Astrocyte (in vitro differentiated cells and primary cell): Measurements from ENCODE around the gene KCNQ1. TPM values are rescaled to one million over a fixed set of nuclear protein-coding genes. Genes with fewer than 3 reads are reported as not detected.

Experiments used
- DNase-seq: peaks from one replicate; pipeline ENCODE4 v3.0.0-alpha.2; 2010; ENCODE audit warnings: low read depth
- FAIRE-seq: peaks from 2 replicates; lab custom pipeline; 2011; peaks lifted over from hg19 to GRCh38; lab: Jason Lieb, UNC
- H2AFZ ChIP-seq: 2 replicates; pipeline ENCODE4 v1.6.0; 2012; ENCODE audit warnings: low read depth, low read length, inconsistent platforms
- H3K27ac ChIP-seq: 2 replicates; pipeline ENCODE4 v1.5.1; 2011; ENCODE audit warnings: low read depth, low read length, inconsistent platforms
- H3K27me3 ChIP-seq: 2 replicates; pipeline ENCODE4 v1.6.0; 2011; ENCODE audit warnings: low read length, inconsistent platforms; ENCODE audit not compliant: insufficient read depth
- H3K36me3 ChIP-seq: 2 replicates; pipeline ENCODE4 v1.5.1; 2011; ENCODE audit warnings: low read length, inconsistent platforms; ENCODE audit not compliant: insufficient read depth
- H3K4me1 ChIP-seq: 2 replicates; pipeline ENCODE4 v1.5.1; 2011; ENCODE audit warnings: low read length, inconsistent platforms; ENCODE audit not compliant: insufficient read depth
- H3K4me2 ChIP-seq: 2 replicates; pipeline ENCODE4 v1.6.0; 2012; ENCODE audit warnings: low read length, inconsistent platforms
- H3K4me3 ChIP-seq: 2 replicates; pipeline ENCODE4 v1.5.1; 2011; ENCODE audit warnings: low read depth, mild to moderate bottlenecking, low read length, inconsistent platforms; ENCODE audit not compliant: insufficient read depth
- H3K79me2 ChIP-seq: 2 replicates; pipeline ENCODE4 v1.6.0; 2012; ENCODE audit warnings: mild to moderate bottlenecking, low read length, inconsistent platforms; ENCODE audit not compliant: insufficient read depth
- H3K9ac ChIP-seq: 2 replicates; pipeline ENCODE4 v1.6.0; 2012; ENCODE audit warnings: mild to moderate bottlenecking, low read length, inconsistent platforms
- H3K9me3 ChIP-seq: 2 replicates; pipeline ENCODE4 v1.5.1; 2012; ENCODE audit warnings: low read depth, mild to moderate bottlenecking, low read length, inconsistent platforms; ENCODE audit not compliant: insufficient read depth
- H4K20me1 ChIP-seq: 2 replicates; pipeline ENCODE4 v1.6.0; 2012; ENCODE audit warnings: low read length, inconsistent platforms; ENCODE audit not compliant: insufficient read depth
- H3K27ac Mint-ChIP-seq: one replicate; pipeline ENCODE4 v1.8.0; 2021; ENCODE audit warnings: mild to moderate bottlenecking, mixed read lengths; ENCODE audit not compliant: unreplicated experiment
- H3K27me3 Mint-ChIP-seq: one replicate; pipeline ENCODE4 v1.8.0; 2021; ENCODE audit warnings: low read depth, mixed read lengths; ENCODE audit not compliant: unreplicated experiment
- H3K36me3 Mint-ChIP-seq: one replicate; pipeline ENCODE4 v1.8.0; 2021; ENCODE audit warnings: low read depth, mixed read lengths; ENCODE audit not compliant: unreplicated experiment
- H3K4me1 Mint-ChIP-seq: one replicate; pipeline ENCODE4 v1.8.0; 2021; ENCODE audit warnings: low read depth, mixed read lengths; ENCODE audit not compliant: unreplicated experiment
- H3K4me3 Mint-ChIP-seq: one replicate; pipeline ENCODE4 v1.8.0; 2021; ENCODE audit warnings: mild to moderate bottlenecking, moderate library complexity, mixed read lengths; ENCODE audit not compliant: unreplicated experiment
- H3K9me3 Mint-ChIP-seq: one replicate; pipeline ENCODE4 v1.8.0; 2021; ENCODE audit warnings: mild to moderate bottlenecking, mixed read lengths; ENCODE audit not compliant: unreplicated experiment
- EZH2 ChIP-seq: IDR thresholded peaks from 2 replicates; pipeline ENCODE4 v1.6.1; 2012; ENCODE audit warnings: mild to moderate bottlenecking, low read length, inconsistent platforms; ENCODE audit not compliant: insufficient read depth
- total RNA-seq: library from RNA; stranded (reverse); gene quantifications from 2 replicates; pipeline ENCODE4 v1.2.1, GENCODE V29; 2021
- TF ChIP-seq, protein P1 (sequence below): IDR thresholded peaks from 2 replicates; pipeline ENCODE4 v1.5.1; 2011; ENCODE audit warnings: low read depth, mild to moderate bottlenecking, inconsistent platforms, low read length, moderate library complexity; ENCODE audit not compliant: insufficient read depth

Gene KCNQ1
- total RNA-seq, 1 donor from 2014 or later, result not detected

DNA sequence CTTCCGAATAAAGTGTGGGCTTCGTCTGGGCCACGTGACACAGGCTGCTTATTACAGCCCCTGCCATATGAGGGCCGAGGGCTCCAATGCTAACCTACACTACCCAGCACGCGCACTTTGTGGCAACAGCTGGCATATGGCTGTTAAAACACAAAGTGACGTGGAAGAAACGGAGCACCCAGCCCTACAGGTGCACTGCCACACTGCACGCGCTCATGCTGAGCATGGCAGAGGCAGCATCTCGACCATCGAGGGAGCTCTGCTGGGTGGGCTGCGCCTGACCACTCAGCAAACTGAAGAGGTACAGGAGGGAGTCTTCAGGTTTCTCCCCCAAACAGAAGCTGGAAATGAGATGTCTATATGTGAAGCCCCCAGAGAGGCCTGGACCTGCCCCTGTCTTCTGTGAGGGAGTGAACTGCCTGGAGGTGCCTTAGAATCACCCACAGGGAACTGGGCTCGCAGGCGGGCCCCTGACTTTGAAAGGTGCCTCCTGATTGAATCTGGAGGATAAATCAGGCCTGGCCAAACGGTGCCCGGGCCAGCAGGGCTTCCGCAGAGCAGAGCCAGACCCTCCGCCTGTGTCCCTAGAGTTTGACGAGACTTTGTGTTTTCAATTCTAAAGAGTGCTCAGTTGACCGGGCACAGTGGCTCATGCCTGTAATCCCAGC, 26.0 kb upstream of the KCNQ1 start:
- no peak overlapping the region for H3K27ac ChIP-seq
- H3K4me3 ChIP-seq, result no peak overlapping the region
- H3K27ac Mint-ChIP-seq, result no peak overlapping the region
- no peaks in the 10 kb centered on the region for H3K9me3 Mint-ChIP-seq
- DNase-seq (no peak), FAIRE-seq (no peak)
- H3K4me1 ChIP-seq, result no peaks in the 10 kb centered on the region
- TF ChIP-seq EZH2, result no peak
- TF ChIP-seq, protein P1, sequence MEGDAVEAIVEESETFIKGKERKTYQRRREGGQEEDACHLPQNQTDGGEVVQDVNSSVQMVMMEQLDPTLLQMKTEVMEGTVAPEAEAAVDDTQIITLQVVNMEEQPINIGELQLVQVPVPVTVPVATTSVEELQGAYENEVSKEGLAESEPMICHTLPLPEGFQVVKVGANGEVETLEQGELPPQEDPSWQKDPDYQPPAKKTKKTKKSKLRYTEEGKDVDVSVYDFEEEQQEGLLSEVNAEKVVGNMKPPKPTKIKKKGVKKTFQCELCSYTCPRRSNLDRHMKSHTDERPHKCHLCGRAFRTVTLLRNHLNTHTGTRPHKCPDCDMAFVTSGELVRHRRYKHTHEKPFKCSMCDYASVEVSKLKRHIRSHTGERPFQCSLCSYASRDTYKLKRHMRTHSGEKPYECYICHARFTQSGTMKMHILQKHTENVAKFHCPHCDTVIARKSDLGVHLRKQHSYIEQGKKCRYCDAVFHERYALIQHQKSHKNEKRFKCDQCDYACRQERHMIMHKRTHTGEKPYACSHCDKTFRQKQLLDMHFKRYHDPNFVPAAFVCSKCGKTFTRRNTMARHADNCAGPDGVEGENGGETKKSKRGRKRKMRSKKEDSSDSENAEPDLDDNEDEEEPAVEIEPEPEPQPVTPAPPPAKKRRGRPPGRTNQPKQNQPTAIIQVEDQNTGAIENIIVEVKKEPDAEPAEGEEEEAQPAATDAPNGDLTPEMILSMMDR, result no peak
- no peak overlapping the region for H3K4me3 Mint-ChIP-seq
- no peak overlapping the region for H3K9ac ChIP-seq
- H3K9me3 ChIP-seq, result no peaks in the 10 kb centered on the region
- H3K79me2 ChIP-seq, result no peaks in the 10 kb centered on the region
- H2AFZ ChIP-seq, result no peak overlapping the region
- H3K27me3 Mint-ChIP-seq, result peaks cover 10% of the 10 kb centered on the region
- H3K27me3 ChIP-seq, result peaks cover 3% of the 10 kb centered on the region
- H4K20me1 ChIP-seq, result no peaks in the 10 kb centered on the region
- H3K4me1 Mint-ChIP-seq, result no peaks in the 10 kb centered on the region
- H3K4me2 ChIP-seq, result no peak overlapping the region
- no peaks in the 10 kb centered on the region for H3K36me3 ChIP-seq
- H3K36me3 Mint-ChIP-seq, result no peaks in the 10 kb centered on the region

DNA sequence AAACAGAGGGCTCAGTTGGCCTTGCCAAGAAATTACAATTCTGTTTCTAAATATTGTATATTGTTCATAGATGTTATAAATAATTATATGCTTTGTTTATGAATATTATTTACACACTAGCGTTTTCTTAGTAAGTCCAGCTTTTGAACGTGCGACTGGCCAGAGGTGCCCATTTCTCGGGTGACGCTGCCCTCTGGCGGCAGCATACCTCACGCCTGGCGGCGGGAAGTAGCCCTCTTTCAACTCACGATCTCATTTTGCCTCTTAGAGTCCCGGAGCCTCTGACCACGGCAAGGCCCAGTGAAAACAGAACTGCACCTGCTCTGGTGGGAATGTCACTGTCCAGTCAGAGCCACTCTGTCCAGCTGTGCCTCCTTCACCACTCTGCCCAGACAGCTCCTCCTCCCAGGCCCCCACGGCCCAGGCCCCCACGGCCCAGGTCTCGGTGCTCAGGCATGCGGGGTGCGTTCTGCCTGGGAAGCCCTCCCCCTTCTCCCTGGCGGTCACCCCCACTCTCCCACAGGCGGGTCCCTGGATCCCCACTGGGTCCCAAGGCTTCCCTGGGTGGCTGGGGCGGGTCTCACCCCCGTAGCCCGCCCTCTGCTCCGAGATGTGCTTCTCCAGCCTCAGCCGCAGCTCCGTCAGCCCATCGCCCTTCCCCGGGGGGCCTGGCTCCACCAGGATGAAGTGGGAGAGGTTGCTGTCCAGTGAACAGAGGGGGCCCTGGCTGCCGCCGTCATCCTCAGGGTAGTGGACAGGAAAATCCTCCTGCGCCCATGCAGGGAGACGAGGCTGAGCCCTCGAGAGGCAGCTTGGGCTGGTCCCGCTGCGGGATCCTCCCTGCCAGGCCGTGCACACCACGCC, 24.9 kb upstream of the KCNQ1 start:
- H3K9me3 Mint-ChIP-seq, result no peaks in the 10 kb centered on the region
- DNase-seq, result peak; percentile 39
- H3K4me3 Mint-ChIP-seq, result no peak overlapping the region
- no peaks in the 10 kb centered on the region for H3K36me3 Mint-ChIP-seq
- H3K27me3 Mint-ChIP-seq, result peaks cover 13% of the 10 kb centered on the region
- no peak for FAIRE-seq
- H3K79me2 ChIP-seq, result no peaks in the 10 kb centered on the region
- H2AFZ ChIP-seq, result peak overlapping the region; percentile 63
- no peaks in the 10 kb centered on the region for H3K4me1 ChIP-seq
- TF ChIP-seq EZH2, result no peak
- TF ChIP-seq, protein P1, result peak; percentile 88
- no peak overlapping the region for H3K4me2 ChIP-seq
- no peaks in the 10 kb centered on the region for H3K36me3 ChIP-seq
- no peaks in the 10 kb centered on the region for H3K4me1 Mint-ChIP-seq
- no peaks in the 10 kb centered on the region for H3K9me3 ChIP-seq
- no peak overlapping the region for H3K4me3 ChIP-seq
- no peak overlapping the region for H3K9ac ChIP-seq
- no peak overlapping the region for H3K27ac ChIP-seq
- peaks cover 3% of the 10 kb centered on the region for H3K27me3 ChIP-seq
- H3K27ac Mint-ChIP-seq, result no peak overlapping the region
- no peaks in the 10 kb centered on the region for H4K20me1 ChIP-seq
